Tibial nerve (tissue), 4 donors: ENCODE measurements around the gene AUH.

Experiments
- CTCF ChIP-seq, 5 experiments: fragments of 200-600 bp in 3 of 5; fragments of 450-650 bp in 2 of 5; sonication (generic) in 3 of 5; IDR thresholded peaks; one replicate each; pipeline ENCODE4 v1.5.1; 2016 to 2019; ENCODE audit warnings: antibody characterized with exemption in 5 of 5, mild to moderate bottlenecking in 3 of 5, moderate library complexity in 2 of 5
- EP300 ChIP-seq, 2 donors: sonication (generic); formaldehyde crosslinking; IDR thresholded peaks; one replicate each; pipeline ENCODE4 v1.6.1; 2017; ENCODE audit warnings: antibody characterized with exemption in 2 of 2, mild to moderate bottlenecking in 1 of 2
- POLR2A ChIP-seq, 2 donors: fragments of 450-650 bp; IDR thresholded peaks; one replicate each; pipeline ENCODE4 v1.6.1; 2017; ENCODE audit warnings: antibody characterized with exemption in 2 of 2, mild to moderate bottlenecking in 2 of 2, moderate library complexity in 2 of 2

GRCh38 chr9:91220491-91221135 lies 141.1 kb downstream of the AUH start:
- TF ChIP-seq POLR2A (IDR thresholded peaks at IDR 0.05) (no peak), CTCF (IDR thresholded peaks at IDR 0.05) (no peak), EP300 (IDR thresholded peaks at IDR 0.05) (no peak)
